IMR-90 (cell line): Measurements from ENCODE around the gene CECR2. TPM values are rescaled to one million over a fixed set of nuclear protein-coding genes. Genes with fewer than 3 reads are reported as not detected.

Experiments used
- ATAC-seq: fragments of 200-7000 bp; cut with Tn5 transposase; 2 replicates; pipeline ENCODE4 v1.9.1; 2020; ENCODE audit warnings: low read depth, mild to moderate bottlenecking, moderate library complexity
- BruUV-seq: library from RNA; stranded (reverse); fragments of 400-500 nt; replicated peaks from 2 replicates; lab custom pipeline; 2021; lab: Mats Ljungman, UMichigan
- CTCF ChIA-PET: fragments of 300-600 bp; formaldehyde crosslinking; extraction: SDS; loops from one replicate; lab custom pipeline; 2021; ENCODE audit warnings: antibody characterized with exemption; lab: Yijun Ruan, JAX
- POLR2A ChIA-PET: fragments of 300-600 bp; sonication (Branson Sonifier 250); formaldehyde crosslinking; loops from one replicate; lab custom pipeline; 2022; ENCODE audit warnings: antibody characterized with exemption; ENCODE audit not compliant: unreplicated experiment; lab: Charles Lee
- DNase-seq: peaks from one replicate; pipeline ENCODE4 v3.0.0; 2013
- H2AFZ ChIP-seq: replicated peaks from 2 replicates; pipeline ENCODE3; 2013; ENCODE audit warnings: low read length, mild to moderate bottlenecking; ENCODE audit not compliant: poor library complexity
- H2AK5ac ChIP-seq: 2 replicates; pipeline ENCODE4 v1.6.1; 2013; ENCODE audit warnings: low read depth, low read length, inconsistent platforms
- H2AK9ac ChIP-seq: replicated peaks from 2 replicates; pipeline ENCODE3; 2013; ENCODE audit warnings: mild to moderate bottlenecking, low read depth, low read length, moderate library complexity; ENCODE audit not compliant: poor library complexity
- H2BK120ac ChIP-seq: 2 replicates; pipeline ENCODE4 v1.6.1; 2013; ENCODE audit warnings: low read depth, low read length, inconsistent platforms
- H2BK15ac ChIP-seq: 3 replicates; pipeline ENCODE4 v1.6.1; 2013; ENCODE audit warnings: low read depth, low read length, inconsistent platforms
- H2BK20ac ChIP-seq: 2 replicates; pipeline ENCODE4 v1.6.1; 2013; ENCODE audit warnings: low read depth, mild to moderate bottlenecking, inconsistent platforms, low read length, moderate library complexity
- H2BK5ac ChIP-seq: 2 replicates; pipeline ENCODE4 v1.6.1; 2013; ENCODE audit warnings: mild to moderate bottlenecking, low read depth, low read length, inconsistent platforms; ENCODE audit not compliant: poor library complexity, severe bottlenecking
- H3K14ac ChIP-seq: replicated peaks from 2 replicates; pipeline ENCODE4 v1.6.1; 2013; ENCODE audit warnings: low read depth, low read length, inconsistent platforms
- H3K18ac ChIP-seq: 2 replicates; pipeline ENCODE4 v1.6.1; 2013; ENCODE audit warnings: low read depth, low read length, control low read depth
- H3K23ac ChIP-seq: 2 replicates; pipeline ENCODE4 v1.6.1; 2013; ENCODE audit warnings: low read depth, low read length, inconsistent platforms
- H3K27ac ChIP-seq: 2 replicates; pipeline ENCODE4 v1.5.1; 2013; ENCODE audit warnings: mild to moderate bottlenecking, control low read depth, low read length; ENCODE audit not compliant: insufficient read depth
- H3K27me3 ChIP-seq: 2 replicates; pipeline ENCODE4 v1.6.1; 2013; ENCODE audit warnings: low read length; ENCODE audit not compliant: control insufficient read depth, insufficient read depth
- H3K36me3 ChIP-seq: 2 replicates; pipeline ENCODE4 v1.6.1; 2013; ENCODE audit warnings: low read length, mixed read lengths; ENCODE audit not compliant: control insufficient read depth, insufficient read depth
- H3K4ac ChIP-seq: 2 replicates; pipeline ENCODE4 v1.6.1; 2013; ENCODE audit warnings: low read depth, low read length, inconsistent platforms
- H3K4me1 ChIP-seq: 2 replicates; pipeline ENCODE4 v1.6.1; 2013; ENCODE audit warnings: low read length, mixed read lengths; ENCODE audit not compliant: control insufficient read depth, insufficient read depth
- H3K4me2 ChIP-seq: 2 replicates; pipeline ENCODE4 v1.6.1; 2013; ENCODE audit warnings: low read depth, mild to moderate bottlenecking, control low read depth, low read length, moderate library complexity
- H3K4me3 ChIP-seq: 2 replicates; pipeline ENCODE4 v1.5.1; 2013; ENCODE audit warnings: low read depth, mild to moderate bottlenecking, control low read depth, low read length, moderate library complexity; ENCODE audit not compliant: insufficient read depth
- H3K56ac ChIP-seq: 2 replicates; pipeline ENCODE4 v1.6.1; 2013; ENCODE audit warnings: low read length, inconsistent platforms; ENCODE audit not compliant: insufficient read depth; ENCODE audit errors: extremely low read depth
- H3K79me1 ChIP-seq, 2 experiments: 2 replicates each; pipeline ENCODE4 v1.6.1; 2013; ENCODE audit warnings: low read length in 2 of 2, inconsistent platforms in 1 of 2, low read depth in 1 of 2
- H3K9ac ChIP-seq: 2 replicates; pipeline ENCODE4 v1.6.1; 2013; ENCODE audit warnings: low read depth, low read length, control low read depth
- H3K9me1 ChIP-seq: 2 replicates; pipeline ENCODE4 v1.6.1; 2013; ENCODE audit warnings: low read length, inconsistent platforms; ENCODE audit not compliant: insufficient read depth
- H3K9me3 ChIP-seq: 2 replicates; pipeline ENCODE4 v1.6.1; 2013; ENCODE audit warnings: low read length; ENCODE audit not compliant: control insufficient read depth, insufficient read depth
- H4K20me1 ChIP-seq: 2 replicates; pipeline ENCODE4 v1.6.1; 2013; ENCODE audit warnings: low read length, inconsistent platforms; ENCODE audit not compliant: insufficient read depth
- H4K5ac ChIP-seq: 2 replicates; pipeline ENCODE4 v1.6.1; 2013; ENCODE audit warnings: mild to moderate bottlenecking, low read depth, low read length, control low read depth
- H4K8ac ChIP-seq, 2 experiments: 2 replicates each; pipeline ENCODE4 v1.6.1; 2013; ENCODE audit warnings: low read depth in 2 of 2, low read length in 2 of 2, control low read depth in 1 of 2, inconsistent platforms in 1 of 2
- H4K91ac ChIP-seq: 2 replicates; pipeline ENCODE4 v1.6.1; 2013; ENCODE audit warnings: low read depth, low read length, inconsistent platforms; ENCODE audit not compliant: insufficient read depth
- CHD1 ChIP-seq: IDR thresholded peaks from 2 replicates; pipeline ENCODE4 v1.6.1; 2012; ENCODE audit warnings: low read depth, low read length, improper control_type of control experiment
- ELK1 ChIP-seq: fragments of 150-350 bp; IDR thresholded peaks from 2 replicates; pipeline ENCODE4 v1.6.1; 2016; ENCODE audit warnings: low read depth, mild to moderate bottlenecking, low read length, moderate library complexity, borderline replicate concordance
- NFE2L2 ChIP-seq: fragments of 150-350 bp; IDR thresholded peaks from 2 replicates; pipeline ENCODE4 v1.6.1; 2016; ENCODE audit warnings: low read depth, mild to moderate bottlenecking, low read length
- WGBS, 2 experiments: methylation state at CpG; one replicate each; pipeline versions ENCODE4 v1.1.5 to v1.1.7; 2013; ENCODE audit warnings: missing lambda C conversion rate in 2 of 2; ENCODE audit not compliant: insufficient read length in 1 of 2; ENCODE audit errors: extremely low coverage in 2 of 2; 5-methylcytosine and 5-hydroxymethylcytosine counted together
- dilution Hi-C: fragments of 300-500 bp; cut with HindIII; formaldehyde crosslinking; loops from one replicate; pipeline ENCODE4 v1.14.3; 2018; ENCODE audit warnings: low sequenced_read_pairs; ENCODE audit not compliant: unreplicated experiment
- in situ Hi-C: fragments of 300-500 bp; cut with MboI; formaldehyde crosslinking; loops from 3 replicates; pipeline ENCODE4 v1.14.3; 2019; ENCODE audit warnings: low sequenced_read_pairs, inconsistent platforms, mixed read lengths
- intact Hi-C: fragments of 100-400 bp; cut with micrococcal nuclease; formaldehyde crosslinking; loops from 2 replicates; pipeline ENCODE4 v1.10.0; 2022
- polyA plus RNA-seq, 3 experiments: library from polyadenylated mRNA; depleted of rRNA; stranded (reverse); fragments of >200 nt; gene quantifications; 2 replicates each; pipeline ENCODE4 v1.2.3, GENCODE V29; 2012; ENCODE audit warnings: low replicate concordance in 1 of 3
- total RNA-seq: library from RNA; depleted of rRNA; stranded (reverse); fragments of >200 nt; gene quantifications from 2 replicates; pipeline ENCODE4 v1.2.3, GENCODE V29; 2012

The CECR2 gene
- total and polyA plus RNA-seq, 2 of the 4 experiments (the other 2 are of a cell fraction) = under 0.01 TPM; not detected in 1

DNA sequence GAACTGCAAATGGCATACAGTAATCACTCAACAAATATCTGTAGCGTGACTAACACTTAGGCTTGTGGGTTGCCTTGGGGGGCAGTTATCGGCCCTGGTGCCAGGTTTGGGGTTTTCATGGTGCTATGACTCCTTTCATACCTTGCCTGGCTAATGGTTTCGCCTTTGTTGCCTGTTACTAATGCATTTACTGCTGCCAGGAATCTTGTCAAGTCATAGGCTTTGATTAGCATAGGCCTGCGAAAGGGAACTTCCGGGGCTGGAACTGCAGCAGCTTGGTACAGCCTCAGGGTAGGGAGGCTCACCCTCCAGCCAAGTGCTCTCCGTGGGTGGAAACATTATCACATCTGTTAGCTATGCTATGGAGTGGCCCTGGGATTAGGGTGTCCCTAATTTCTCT is 207.2 kb downstream of the CECR2 start:
- Histone ChIP-seq H4K8ac (no peak overlapping the region), H3K9me1 (no peaks in the 10 kb centered on the region; the same call in 1 of the 2 replicates), H2AK9ac (no peak overlapping the region), H3K4me3 (no peak overlapping the region), H2AK5ac (no peak overlapping the region), H3K23ac (no peak overlapping the region), H3K27ac (no peak overlapping the region), H3K4ac (no peak overlapping the region), H3K36me3 (no peaks in the 10 kb centered on the region), H2BK5ac (no peak overlapping the region), H4K91ac (no peak overlapping the region), H4K20me1 (no peaks in the 10 kb centered on the region), H4K5ac (no peak overlapping the region), H2BK20ac (no peak overlapping the region), H3K56ac (no peak overlapping the region), H3K4me2 (no peak overlapping the region), H2BK15ac (no peak overlapping the region), H3K18ac (no peak overlapping the region), H3K4me1 (peaks cover 2% of the 10 kb centered on the region), H3K9me3 (no peaks in the 10 kb centered on the region), H2AFZ (peak overlapping the region; percentile 58), H3K27me3 (no peaks in the 10 kb centered on the region), H2BK120ac (no peak overlapping the region), H3K14ac (no peak overlapping the region), H3K79me1 (no peaks in the 10 kb centered on the region), H3K9ac (no peak overlapping the region)
- TF ChIP-seq ELK1 (no peak), NFE2L2 (peak; percentile 23; the same call in 1 of the 2 replicates), CHD1 (no peak)
- BruUV-seq = no TSS peak
- intact Hi-C loops (loop anchor here (10.0 kb wide), 1 partner anchor 138 kb away; no protein-coding TSS in a partner anchor), dilution Hi-C loops (no loop called here), in situ Hi-C loops (no loop called here)
- ATAC-seq (peak; percentile 33; the same call in 1 of the 2 replicates), DNase-seq (peak; percentile 65)
- CTCF ChIA-PET = interaction anchor here (0.7 kb wide), 1 partner anchor 1603 kb away, joined by 8 read pairs; no protein-coding TSS in a partner anchor
- WGBS, 2 experiments = 78% methylated on average over 2 of the region's 6 CpGs; no CpG with 5 or more reads in 1 of the 2 experiments
- POLR2A ChIA-PET = no interaction called here
